Endothelial cell (in vitro differentiated cells): Measurements from ENCODE around the gene EIF6. TPM values are rescaled to one million over a fixed set of nuclear protein-coding genes. Genes with fewer than 3 reads are reported as not detected.

Experiments used
- DNase-seq: peaks from one replicate; pipeline ENCODE4 v3.0.0; 2021; ENCODE audit warnings: low spot score
- H3K27ac Mint-ChIP-seq: one replicate; pipeline ENCODE4 v1.8.0; 2021; ENCODE audit warnings: mixed read lengths, inconsistent platforms; ENCODE audit not compliant: unreplicated experiment
- H3K27me3 Mint-ChIP-seq: one replicate; pipeline ENCODE4 v1.8.0; 2021; ENCODE audit warnings: mild to moderate bottlenecking, moderate library complexity, mixed read lengths, inconsistent platforms; ENCODE audit not compliant: unreplicated experiment
- H3K36me3 Mint-ChIP-seq: one replicate; pipeline ENCODE4 v1.8.0; 2021; ENCODE audit warnings: mild to moderate bottlenecking, low read depth, mixed read lengths, inconsistent platforms; ENCODE audit not compliant: unreplicated experiment
- H3K4me1 Mint-ChIP-seq: one replicate; pipeline ENCODE4 v1.8.0; 2021; ENCODE audit warnings: mild to moderate bottlenecking, mixed read lengths, inconsistent platforms; ENCODE audit not compliant: unreplicated experiment
- H3K4me3 Mint-ChIP-seq: one replicate; pipeline ENCODE4 v1.8.0; 2021; ENCODE audit warnings: mild to moderate bottlenecking, mixed read lengths, inconsistent platforms; ENCODE audit not compliant: unreplicated experiment
- H3K9me3 Mint-ChIP-seq: one replicate; pipeline ENCODE4 v1.8.0; 2021; ENCODE audit warnings: mixed read lengths, inconsistent platforms; ENCODE audit not compliant: unreplicated experiment
- total RNA-seq: library from RNA; stranded (reverse); fragmentation: NEBNext Ultra II Directional; extraction: Animal tissue kit (Norgen Biotek cat#: 25700); gene quantifications from one replicate; pipeline ENCODE4 v1.2.1, GENCODE V29; 2021; ENCODE audit not compliant: unreplicated experiment
- TF ChIP-seq, protein P1 (sequence below): fragments of 200-600 bp; sonication (generic); IDR thresholded peaks from one replicate; pipeline ENCODE4 v1.5.0; 2021; ENCODE audit warnings: antibody characterized with exemption; ENCODE audit not compliant: unreplicated experiment

EIF6 gene
- total RNA-seq, 1 donor from 2014 or later = 120 TPM

GRCh38 chr20:35292504-35293285, 8.1 kb upstream of the EIF6 start:
- Mint-ChIP-seq H3K27me3 (peaks cover 12% of the 10 kb centered on the region), H3K4me1 (peaks cover 12% of the 10 kb centered on the region), H3K36me3 (no peaks in the 10 kb centered on the region), H3K9me3 (no peaks in the 10 kb centered on the region), H3K27ac (peak overlapping the region; percentile 5), H3K4me3 (no peak overlapping the region)
- TF ChIP-seq, protein P1, sequence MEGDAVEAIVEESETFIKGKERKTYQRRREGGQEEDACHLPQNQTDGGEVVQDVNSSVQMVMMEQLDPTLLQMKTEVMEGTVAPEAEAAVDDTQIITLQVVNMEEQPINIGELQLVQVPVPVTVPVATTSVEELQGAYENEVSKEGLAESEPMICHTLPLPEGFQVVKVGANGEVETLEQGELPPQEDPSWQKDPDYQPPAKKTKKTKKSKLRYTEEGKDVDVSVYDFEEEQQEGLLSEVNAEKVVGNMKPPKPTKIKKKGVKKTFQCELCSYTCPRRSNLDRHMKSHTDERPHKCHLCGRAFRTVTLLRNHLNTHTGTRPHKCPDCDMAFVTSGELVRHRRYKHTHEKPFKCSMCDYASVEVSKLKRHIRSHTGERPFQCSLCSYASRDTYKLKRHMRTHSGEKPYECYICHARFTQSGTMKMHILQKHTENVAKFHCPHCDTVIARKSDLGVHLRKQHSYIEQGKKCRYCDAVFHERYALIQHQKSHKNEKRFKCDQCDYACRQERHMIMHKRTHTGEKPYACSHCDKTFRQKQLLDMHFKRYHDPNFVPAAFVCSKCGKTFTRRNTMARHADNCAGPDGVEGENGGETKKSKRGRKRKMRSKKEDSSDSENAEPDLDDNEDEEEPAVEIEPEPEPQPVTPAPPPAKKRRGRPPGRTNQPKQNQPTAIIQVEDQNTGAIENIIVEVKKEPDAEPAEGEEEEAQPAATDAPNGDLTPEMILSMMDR = no peak
- DNase-seq = no peak

- Mint-ChIP-seq H3K4me1 (peaks cover 12% of the 10 kb centered on the region), H3K27ac (peak within 1 kb of the TSS; percentile 5), H3K9me3 (no peaks in the 10 kb centered on the region), H3K27me3 (peaks cover 13% of the 10 kb centered on the region), H3K36me3 (no peaks in the 10 kb centered on the region), H3K4me3 (no peak within 1 kb of the TSS)
- DNase-seq = no peak
- TF ChIP-seq, protein P1 = no peak
These were observed 7.3 kb upstream of the EIF6 start, which contains the start of gene FAM83C for GRCh38 chr20:35291654-35292503. TSS of gene FAM83C (minus strand) at chr20:35292425. CDS start at chr20:35292304, 121 bp downstream.

DNA sequence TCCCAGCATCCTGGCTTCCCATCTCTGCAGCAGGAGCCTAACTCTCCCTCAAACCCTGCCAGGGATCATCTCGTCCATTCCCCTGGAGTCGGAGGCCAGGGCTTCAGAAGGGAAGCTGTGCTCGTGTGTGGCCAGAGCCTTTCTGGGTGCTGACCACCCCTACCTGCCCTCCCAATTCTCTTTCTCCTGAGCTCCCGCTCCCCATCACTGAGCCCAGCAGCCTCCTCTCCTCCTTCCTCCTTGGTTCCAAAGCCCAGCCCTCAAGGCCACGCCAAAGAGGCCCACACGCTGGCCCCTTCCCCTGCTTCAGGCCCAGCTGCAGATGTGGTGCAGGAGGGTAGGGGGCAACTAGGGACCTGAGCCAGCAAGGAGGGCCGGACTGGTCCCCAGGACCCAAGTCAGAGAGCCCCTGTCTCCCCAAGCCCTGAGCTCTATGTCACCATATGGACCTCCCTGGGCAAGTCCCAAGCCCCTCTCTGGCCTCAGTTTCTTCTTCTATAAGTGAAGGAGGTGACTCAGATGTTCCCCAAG, 6.4 kb upstream of the EIF6 start:
- TF ChIP-seq, protein P1 = no peak
- no peak overlapping the region for H3K27ac Mint-ChIP-seq

GRCh38 chr20:35290186-35290886, 5.8 kb upstream of the EIF6 start:
- H3K4me3 Mint-ChIP-seq = no peak overlapping the region

More for the DNA sequence above, 6.4 kb upstream of the EIF6 start:
- H3K4me3 Mint-ChIP-seq = no peak overlapping the region
- peaks cover 4% of the 10 kb centered on the region for H3K4me1 Mint-ChIP-seq
- no peaks in the 10 kb centered on the region for H3K9me3 Mint-ChIP-seq
- H3K27me3 Mint-ChIP-seq = peaks cover 10% of the 10 kb centered on the region
- H3K36me3 Mint-ChIP-seq = no peaks in the 10 kb centered on the region
- no peak for DNase-seq

More at GRCh38 chr20:35290186-35290886, 5.8 kb upstream of the EIF6 start:
- Mint-ChIP-seq H3K4me1 (peaks cover 3% of the 10 kb centered on the region), H3K27ac (no peak overlapping the region), H3K9me3 (no peaks in the 10 kb centered on the region), H3K36me3 (peaks cover 4% of the 10 kb centered on the region), H3K27me3 (peaks cover 16% of the 10 kb centered on the region)
- TF ChIP-seq, protein P1 = no peak
- no peak for DNase-seq
